Endometrial microvascular endothelial cells (primary cell): ENCODE results near the gene MACROH2A1. TPM values are rescaled to one million over a fixed set of nuclear protein-coding genes. Genes with fewer than 3 reads are reported as not detected.

Experiments used
- in situ Hi-C: cut with HindIII; loops from 2 replicates; pipeline ENCODE4 v1.10.0; 2017; ENCODE audit warnings: low sequenced_read_pairs, low pct_unique_long_range_greater_than_20kb; ENCODE audit errors: inconsistent ontology term
- total RNA-seq: library from RNA; depleted of rRNA; stranded (reverse); fragments of >200 nt; gene quantifications from one replicate; pipeline ENCODE4 v1.2.3, GENCODE V29; 2015; ENCODE audit errors: inconsistent ontology term

Gene MACROH2A1
- 139 TPM for total RNA-seq

GRCh38 chr5:135398855-135399793 lies at the start of gene MACROH2A1:
MACROH2A1 (minus strand) TSS chr5:135399231; CDS start chr5:135389093, 10,138 bp downstream.
- in situ Hi-C loops, result no loop called here

DNA sequence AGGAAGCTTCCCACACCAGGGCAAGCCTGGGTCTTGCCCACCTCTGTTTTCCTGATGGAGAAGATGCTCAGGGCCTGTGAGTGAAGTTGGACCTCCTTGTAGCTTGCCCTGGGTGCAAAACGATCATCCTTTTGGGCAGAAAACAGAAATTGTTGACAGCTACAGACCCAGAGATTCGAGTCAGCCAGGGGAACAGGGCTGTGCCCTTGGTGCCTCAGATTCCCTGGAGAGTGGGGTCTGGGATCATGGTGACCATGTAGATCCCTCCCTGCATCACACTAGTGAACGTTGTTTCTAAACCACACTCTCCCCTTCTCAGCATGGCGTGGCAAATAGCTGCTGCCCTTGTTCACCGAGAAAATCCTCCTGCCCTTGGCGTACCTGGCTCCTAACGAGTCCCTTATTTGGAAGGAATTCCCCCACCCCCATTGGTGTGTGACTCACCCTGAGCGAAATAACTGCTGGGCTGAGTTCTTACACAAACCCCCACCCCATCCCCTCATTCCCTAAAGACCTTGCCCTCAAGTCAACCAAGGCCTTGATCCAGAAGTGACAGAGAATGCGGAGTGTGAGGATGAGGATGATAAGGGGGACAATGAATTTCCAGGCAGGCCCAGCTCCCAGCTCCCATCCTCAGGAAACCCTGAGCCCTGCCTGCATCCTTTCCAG lies 49.2 kb upstream of the MACROH2A1 start:
- in situ Hi-C loops, result no loop called here

GRCh38 chr5:135447298-135447929 lies 48.4 kb upstream of the MACROH2A1 start, which contains the start of gene DCANP1:
DCANP1 (minus strand) TSS chr5:135447348; CDS start chr5:135447108, 240 bp downstream.
- in situ Hi-C loops, result no loop called here

- in situ Hi-C loops, result no loop called here
These were observed 47.6 kb upstream of the MACROH2A1 start for GRCh38 chr5:135446615-135447014.

DNA sequence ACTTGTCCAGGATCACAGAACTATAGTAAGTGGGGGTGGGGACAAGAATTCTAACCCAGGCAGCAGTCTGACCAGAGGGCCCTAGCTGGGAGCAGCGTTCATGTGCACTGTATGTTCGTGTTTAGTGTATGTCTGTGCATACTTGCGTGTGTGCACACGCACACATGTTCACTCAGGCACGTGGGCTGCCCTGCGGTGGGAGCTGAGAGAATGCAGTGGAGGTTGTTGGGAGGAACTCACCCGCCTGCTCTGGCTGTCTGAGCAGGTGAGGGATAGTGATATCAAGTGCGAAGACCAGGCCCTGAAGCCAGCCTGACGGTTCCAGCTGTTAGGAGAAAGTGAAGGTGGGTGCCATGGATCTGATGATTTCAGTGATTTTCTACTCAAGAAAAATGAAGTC lies 47.2 kb upstream of the MACROH2A1 start:
- in situ Hi-C loops, result no loop called here

DNA sequence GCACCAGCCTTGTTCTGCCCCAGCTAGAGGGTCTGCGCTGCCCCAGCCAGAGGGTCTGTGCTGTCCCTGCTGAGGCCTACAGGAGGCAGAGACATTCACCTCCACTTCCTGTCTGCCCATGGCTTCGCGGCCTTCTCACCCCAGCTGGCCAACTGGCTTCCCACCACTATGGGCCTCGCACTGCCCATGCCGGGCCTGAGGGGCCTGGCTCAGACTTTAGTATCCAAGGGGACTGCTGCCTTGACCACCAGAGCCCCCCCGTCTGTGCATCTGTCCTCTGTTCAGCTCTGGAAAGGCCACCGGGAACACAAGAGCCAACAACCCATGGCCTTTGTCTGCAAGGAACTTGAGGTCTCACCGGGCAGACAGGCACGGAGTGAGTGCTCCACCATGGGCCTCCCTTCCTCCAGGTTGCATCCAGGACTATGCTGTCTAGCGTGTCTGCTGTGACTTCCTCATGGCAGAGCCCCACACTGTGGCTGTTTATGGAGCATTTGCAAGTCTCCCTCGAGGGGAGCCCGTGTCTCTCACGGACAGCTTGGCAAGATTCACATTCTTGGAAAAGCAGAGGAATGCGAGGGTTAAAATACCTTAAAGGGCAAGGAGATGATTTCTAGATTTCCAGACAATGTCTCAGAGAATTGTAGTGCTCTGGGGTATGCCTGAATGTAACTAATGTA lies 46.4 kb upstream of the MACROH2A1 start:
- in situ Hi-C loops, result no loop called here

- in situ Hi-C loops, result no loop called here
These were observed 45.9 kb upstream of the MACROH2A1 start for GRCh38 chr5:135444881-135445280.

GRCh38 chr5:135444360-135444759 lies 45.3 kb upstream of the MACROH2A1 start:
- in situ Hi-C loops, result no loop called here

GRCh38 chr5:135443161-135443960 lies 44.3 kb upstream of the MACROH2A1 start:
- in situ Hi-C loops, result no loop called here

GRCh38 chr5:135442431-135443160 lies 43.6 kb upstream of the MACROH2A1 start:
- in situ Hi-C loops, result no loop called here

- in situ Hi-C loops, result no loop called here
These were observed 42.9 kb upstream of the MACROH2A1 start for GRCh38 chr5:135441919-135442318.

- in situ Hi-C loops, result no loop called here
These were observed 42.4 kb upstream of the MACROH2A1 start for GRCh38 chr5:135441350-135441831.

GRCh38 chr5:135440916-135441315 lies 41.9 kb upstream of the MACROH2A1 start:
- in situ Hi-C loops, result no loop called here

DNA sequence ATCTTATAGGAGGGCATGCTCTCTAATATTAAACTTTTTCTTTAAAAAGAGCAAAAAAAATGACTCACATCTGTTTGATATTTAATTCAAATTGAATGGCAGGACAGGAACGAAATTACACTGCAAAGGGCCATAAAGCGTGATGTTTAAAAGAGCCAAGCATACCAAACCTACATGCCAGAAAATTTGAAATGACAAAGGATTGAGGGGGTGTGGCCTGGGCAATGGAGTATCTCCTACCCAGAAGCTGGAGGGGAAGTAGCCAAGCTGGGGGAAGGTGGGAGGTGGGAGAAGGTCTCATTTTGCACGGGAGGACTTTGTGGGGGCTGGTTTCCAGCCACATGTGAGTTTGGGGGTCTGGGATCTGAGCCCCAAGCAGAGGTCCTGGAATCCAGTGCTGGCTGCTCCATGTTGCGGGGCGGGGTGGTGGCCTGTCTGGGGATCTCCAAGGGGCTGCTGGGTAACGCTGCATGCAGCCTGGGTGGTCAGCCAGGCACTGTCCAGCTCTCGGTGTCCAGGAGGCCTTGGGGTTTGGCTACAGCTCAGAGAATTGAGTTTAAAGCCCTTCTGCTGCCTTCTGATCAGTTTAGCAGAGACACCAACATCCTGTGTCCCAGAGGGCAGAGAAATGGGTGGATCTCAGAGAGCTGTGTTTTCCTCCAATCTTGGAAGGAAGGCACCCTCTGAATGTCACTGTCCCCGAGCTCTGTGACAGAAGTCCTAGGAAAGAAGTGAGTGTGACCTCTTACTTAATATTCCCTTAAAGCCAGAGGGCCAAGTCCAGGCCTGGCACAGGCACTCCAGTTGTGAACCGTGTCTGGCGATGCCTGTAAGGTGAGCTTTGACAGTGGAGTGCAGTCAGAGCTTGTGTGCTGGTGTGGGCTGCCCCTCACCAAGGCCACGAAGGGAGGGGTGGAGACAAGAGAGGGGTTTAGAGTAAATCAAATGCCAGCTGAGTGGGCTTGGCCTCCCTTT lies 40.5 kb upstream of the MACROH2A1 start:
- in situ Hi-C loops, result no loop called here

- in situ Hi-C loops, result no loop called here
These were observed 39.7 kb upstream of the MACROH2A1 start for GRCh38 chr5:135438636-135439221.
